GM19372 (cell line): ENCODE data around the gene MIDN.
"Not testable (repeated sequence)": the region's sequence is repeated elsewhere in the genome, so short reads cannot be mapped to it uniquely, and the experiment has no call there.

ENCODE experiments used
- ATAC-seq: cut with Tn5 transposase; IDR thresholded peaks from one replicate; pipeline ENCODE4 v1.9.1; 2021; ENCODE audit warnings: mild to moderate bottlenecking, low read depth, moderate library complexity; ENCODE audit not compliant: unreplicated experiment

Gene MIDN

DNA sequence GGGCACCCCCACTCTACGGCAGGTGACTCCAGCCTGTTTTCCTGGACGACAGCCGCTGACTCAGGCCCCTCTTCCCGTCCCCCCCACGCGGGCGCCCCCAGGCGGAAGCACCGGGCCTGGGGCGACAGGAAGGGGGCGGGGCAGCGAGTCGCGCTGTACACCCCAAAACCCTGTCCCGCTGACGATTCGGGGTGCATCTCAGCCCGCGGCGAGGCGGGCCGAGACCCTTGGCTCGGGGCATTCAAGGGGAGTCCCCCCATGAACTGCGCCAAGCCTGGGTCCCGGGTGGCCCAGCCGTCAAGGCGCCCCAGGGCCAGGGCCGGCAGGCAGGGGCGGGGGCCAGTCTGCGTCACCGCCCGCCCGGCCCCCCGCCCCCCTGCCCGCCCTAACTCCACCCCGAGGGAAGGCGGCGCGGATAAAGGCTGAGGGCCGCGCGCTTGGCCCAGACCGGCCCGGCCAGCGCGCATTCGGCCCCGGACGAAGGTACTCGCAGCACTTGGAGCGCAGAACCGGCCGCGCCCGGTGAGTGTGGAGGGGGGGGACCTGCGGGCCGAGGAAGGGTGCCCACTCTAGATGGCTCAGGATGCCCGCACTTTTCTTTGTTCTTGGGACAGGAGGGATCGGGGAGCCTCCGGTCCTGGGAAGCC is at the start of gene MIDN:
Gene MIDN (plus strand): TSS at position 445 of the 647 bp plus-strand sequence. CDS start 1,714 bp downstream, outside the sequence.
- peak; percentile 12 for ATAC-seq

DNA sequence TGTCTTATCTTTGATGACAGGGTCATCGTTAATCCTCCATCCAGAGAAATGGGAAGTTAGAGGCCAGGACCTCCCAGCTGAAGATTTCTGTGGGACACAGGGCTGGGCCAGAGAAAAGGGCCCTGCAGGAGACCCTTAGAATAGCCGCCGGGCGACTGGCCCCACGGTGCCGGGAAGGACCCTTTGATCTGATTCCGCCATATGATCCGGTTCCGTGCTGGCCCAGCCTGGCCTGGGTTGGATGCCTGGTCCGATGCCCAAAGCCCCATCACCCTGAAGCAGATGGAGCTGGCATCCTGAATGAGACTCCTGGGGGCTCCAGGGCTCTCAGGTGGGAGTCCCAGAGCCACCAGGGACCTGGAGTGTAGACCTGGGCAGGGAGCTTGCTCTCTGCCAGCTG is 48.9 kb upstream of the MIDN start:
- no peak for ATAC-seq

DNA sequence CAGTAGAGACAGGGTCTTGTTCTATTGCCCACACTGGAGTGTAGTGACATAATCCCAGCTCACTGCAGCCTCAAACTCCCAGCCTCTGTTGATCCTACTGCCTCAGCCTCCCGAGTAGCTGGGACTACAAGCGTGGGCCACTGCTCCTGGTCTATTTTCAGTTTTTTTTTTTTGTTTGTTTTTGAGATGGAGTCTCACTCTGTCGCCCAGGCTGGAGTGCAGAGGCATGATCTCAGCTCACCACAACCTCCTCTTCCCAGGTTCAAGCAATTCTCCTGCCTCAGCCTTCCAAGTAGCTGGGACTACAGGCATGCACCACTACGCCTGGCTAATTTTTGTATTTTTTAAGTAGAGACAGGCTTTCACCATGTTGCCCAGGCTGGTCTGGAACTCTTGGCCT is 47.8 kb upstream of the MIDN start:
- not testable (repeated sequence) for ATAC-seq

DNA sequence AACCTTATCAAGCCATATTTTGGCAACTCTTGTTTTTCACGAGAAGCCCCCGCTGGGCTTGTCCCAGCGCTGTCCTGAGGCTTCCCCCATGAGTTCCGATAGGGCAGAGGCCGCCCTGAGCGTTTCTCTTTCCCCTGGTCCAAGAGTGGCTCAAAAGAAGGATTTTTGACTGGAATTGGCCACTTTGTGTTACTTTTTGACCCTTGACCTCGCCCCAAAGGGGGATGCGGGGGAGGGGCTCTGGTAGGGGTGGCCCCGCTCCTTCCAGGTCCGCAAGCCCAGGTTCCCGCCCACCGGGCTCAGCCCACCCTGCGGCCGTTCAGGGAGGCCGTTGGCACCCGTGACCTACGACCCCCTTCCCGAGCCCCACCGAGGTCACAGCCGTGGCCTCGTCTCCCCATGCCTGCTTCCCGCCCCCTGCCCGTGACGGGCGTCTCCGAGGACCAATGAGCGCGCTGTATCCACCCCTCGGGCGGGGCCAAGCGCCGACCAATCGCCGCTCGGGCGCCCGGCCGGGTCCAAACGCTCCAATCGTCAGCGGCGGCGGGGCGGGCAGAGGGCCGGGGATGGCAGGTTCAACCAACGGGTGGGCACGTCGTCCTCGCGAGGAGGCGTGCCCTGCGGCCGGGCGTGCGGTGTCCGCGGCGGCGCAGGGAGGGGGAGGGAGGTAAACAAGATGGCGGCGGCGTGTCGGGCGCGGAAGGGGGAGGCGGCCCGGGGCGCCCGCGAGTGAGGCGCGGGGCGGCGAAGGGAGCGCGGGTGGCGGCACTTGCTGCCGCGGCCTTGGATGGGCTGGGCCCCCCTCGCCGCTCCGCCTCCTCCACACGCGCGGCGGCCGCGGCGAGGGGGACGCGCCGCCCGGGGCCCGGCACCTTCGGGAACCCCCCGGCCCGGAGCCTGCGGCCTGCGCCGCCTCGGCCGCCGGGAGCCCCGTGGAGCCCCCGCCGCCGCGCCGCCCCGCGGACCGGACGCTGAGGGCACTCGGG is 43.0 kb upstream of the MIDN start, which contains the start of gene STK11:
Gene STK11 (plus strand): TSS at position 665 of the 986 bp plus-strand sequence. CDS start 1,136 bp downstream, outside the sequence.
- ATAC-seq, result peak; percentile 81

DNA sequence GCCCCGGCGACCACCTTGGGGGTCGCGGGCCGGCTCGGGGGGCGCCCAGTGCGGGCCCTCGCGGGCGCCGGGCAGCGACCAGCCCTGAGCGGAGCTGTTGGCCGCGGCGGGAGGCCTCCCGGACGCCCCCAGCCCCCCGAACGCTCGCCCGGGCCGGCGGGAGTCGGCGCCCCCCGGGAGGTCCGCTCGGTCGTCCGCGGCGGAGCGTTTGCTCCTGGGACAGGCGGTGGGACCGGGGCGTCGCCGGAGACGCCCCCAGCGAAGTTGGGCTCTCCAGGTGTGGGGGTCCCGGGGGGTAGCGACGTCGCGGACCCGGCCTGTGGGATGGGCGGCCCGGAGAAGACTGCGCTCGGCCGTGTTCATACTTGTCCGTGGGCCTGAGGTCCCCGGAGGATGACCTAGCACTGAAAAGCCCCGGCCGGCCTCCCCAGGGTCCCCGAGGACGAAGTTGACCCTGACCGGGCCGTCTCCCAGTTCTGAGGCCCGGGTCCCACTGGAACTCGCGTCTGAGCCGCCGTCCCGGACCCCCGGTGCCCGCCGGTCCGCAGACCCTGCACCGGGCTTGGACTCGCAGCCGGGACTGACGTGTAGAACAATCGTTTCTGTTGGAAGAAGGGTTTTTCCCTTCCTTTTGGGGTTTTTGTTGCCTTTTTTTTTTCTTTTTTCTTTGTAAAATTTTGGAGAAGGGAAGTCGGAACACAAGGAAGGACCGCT is 42.1 kb upstream of the MIDN start:
- ATAC-seq, result no peak

DNA sequence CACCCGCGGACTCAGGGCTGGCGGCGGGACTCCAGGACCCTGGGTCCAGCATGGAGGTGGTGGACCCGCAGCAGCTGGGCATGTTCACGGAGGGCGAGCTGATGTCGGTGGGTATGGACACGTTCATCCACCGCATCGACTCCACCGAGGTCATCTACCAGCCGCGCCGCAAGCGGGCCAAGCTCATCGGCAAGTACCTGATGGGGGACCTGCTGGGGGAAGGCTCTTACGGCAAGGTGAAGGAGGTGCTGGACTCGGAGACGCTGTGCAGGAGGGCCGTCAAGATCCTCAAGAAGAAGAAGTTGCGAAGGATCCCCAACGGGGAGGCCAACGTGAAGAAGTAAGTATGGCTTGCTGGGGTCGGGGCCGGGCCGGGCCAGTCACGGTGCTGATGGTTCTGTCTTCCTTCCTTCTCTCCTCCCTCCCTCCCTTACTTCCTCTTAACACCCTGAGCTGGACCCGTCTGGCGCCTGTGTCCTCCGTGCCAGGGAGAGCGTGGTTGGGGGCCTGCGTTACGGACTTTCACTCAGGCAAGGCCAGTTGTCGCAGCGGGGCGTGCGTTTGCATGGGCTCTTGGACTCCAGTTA is 41.4 kb upstream of the MIDN start:
- ATAC-seq, result no peak

DNA sequence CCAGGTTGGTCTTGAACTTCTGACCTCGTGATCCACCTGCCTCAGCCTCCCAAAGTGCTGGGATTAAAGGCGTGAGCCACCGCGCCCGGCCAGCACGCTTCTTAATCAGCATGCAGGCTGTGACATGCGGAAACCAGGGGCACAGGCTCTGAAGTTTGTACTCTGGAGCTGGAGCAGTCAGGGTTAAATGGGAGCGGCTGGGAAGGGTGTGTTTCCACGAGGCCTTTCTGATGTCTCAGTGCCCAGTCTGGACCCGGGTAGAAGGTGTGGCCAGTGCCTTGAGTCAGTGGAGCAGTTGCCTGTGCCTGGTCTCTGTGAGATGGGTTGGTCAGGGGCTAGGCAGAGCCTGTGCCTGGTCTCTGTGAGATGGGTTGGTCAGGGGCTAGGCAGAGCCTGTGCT is 39.6 kb upstream of the MIDN start:
- ATAC-seq, result not testable (repeated sequence)

DNA sequence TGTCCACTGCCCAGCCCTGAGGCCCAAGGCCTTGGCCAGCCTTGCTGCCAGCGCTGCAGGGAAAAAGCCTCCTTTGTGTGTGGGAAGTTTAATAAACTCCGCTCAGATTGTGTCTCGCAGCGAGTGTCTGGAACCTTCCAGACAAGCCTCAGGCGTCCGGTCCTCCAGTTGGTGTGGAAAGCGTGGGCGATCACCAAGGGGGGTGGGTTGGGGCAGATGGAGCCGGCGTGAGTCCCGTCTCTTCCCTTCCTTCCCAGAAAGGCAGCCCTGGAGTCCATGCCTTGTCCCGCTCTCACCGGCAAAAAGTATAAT is 38.2 kb upstream of the MIDN start:
- no peak for ATAC-seq

DNA sequence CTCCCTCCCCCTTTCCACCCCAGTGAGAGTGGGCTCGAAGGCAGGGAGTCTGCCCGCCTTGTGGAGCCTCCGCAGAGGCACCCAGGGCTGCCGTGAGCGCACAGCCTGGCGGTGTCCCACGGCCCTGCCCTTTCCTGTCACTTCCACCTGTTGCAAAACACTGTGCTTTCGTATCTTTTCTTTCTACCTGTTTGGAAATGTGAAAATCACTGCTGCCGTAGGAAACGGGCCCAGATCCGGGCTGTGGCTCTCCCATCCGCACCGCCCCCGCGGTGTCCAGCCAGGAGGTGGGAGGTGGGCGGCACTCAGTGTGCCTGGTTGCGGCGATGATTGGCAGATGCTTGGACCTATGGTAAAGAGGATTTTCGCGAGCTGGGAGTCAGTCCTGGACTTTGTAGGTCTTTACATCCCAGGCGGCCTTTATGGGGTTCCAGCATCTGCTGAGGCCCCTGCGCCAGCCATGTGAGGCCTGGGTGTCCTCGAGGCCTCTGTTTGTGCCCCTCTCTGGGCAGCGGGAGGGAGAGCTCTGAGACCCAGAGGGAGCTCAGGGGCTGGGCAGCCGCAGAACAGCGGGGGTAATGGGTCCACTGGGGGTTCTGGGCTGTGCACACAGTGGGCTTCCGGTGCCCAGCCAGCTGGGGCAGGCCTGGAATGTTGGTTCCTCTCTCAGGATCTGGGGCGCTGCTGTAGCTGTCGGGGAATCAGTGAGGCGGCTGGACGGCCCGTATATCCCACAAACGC is 36.7 kb upstream of the MIDN start:
- no peak for ATAC-seq

DNA sequence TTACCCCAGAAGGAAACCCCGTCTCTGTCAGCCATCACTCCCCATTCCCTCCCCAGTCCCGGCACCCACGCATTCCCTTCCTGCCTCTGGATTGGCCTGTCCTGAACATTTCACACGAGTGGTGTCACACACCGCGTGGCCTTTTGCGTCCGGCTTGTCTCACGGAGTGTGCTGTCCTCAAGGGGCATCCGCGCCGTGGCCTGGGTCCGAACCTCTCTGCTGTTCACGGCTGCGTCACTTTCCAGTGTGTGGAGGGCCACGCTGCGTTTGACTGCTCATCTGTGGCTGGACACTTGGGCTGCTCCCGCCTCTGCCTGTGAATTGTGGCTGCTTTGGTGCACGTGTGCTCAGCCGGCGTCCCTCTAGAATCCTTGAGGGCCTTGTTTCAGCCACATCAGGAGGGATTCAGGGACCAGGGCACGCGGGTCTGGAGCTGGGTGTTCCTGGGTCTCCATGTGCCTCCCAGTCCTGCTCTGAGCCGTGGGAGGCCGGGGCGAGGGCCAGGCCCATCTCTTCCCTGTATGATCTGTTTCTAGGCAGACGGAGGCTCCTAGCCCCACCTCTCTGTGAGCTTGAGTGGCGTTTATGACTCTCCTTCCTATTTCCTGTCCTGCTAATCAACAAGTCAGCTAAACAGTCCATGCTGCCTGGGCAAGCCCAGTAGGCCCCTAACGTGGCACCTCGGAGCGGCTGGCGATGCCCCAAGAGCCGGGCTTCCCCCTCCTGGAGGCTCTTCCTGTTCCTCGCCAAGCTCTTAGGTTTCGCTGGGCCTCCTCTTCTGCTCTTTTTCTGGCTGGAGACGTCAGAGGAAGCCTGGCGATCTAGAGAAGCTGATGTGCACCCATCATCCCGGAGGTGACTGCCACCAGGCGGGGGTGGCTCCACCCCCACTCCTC is 34.7 kb upstream of the MIDN start:
- ATAC-seq, result no peak

DNA sequence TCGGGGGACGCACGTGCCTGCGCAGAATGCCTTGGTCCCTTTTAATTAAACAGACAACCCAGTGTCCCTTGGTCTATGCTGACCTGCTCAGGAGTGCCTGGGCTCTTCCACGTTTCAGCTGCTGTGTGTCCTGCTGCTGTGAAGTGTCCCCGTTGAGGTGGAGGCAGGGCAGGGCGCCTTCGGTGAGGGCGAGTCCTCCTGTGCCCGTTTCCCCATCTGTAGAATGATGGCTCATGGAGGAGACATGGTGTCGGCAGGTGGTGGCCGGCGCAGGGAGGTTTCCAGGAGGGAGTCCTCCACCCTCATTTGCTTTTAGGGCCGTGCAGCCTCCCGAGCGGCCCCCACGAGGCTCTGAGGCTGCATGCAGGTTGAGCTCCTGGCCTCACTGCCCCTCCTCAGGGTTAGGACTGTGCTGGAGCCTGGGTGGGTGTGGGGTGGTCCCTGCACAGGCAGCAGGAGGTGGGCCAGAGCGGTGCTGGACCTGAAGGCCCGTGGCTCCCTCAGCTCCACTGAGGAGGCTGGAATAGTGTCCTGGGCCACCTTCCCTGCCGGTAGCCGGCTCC is 34.0 kb upstream of the MIDN start:
- ATAC-seq, result no peak

DNA sequence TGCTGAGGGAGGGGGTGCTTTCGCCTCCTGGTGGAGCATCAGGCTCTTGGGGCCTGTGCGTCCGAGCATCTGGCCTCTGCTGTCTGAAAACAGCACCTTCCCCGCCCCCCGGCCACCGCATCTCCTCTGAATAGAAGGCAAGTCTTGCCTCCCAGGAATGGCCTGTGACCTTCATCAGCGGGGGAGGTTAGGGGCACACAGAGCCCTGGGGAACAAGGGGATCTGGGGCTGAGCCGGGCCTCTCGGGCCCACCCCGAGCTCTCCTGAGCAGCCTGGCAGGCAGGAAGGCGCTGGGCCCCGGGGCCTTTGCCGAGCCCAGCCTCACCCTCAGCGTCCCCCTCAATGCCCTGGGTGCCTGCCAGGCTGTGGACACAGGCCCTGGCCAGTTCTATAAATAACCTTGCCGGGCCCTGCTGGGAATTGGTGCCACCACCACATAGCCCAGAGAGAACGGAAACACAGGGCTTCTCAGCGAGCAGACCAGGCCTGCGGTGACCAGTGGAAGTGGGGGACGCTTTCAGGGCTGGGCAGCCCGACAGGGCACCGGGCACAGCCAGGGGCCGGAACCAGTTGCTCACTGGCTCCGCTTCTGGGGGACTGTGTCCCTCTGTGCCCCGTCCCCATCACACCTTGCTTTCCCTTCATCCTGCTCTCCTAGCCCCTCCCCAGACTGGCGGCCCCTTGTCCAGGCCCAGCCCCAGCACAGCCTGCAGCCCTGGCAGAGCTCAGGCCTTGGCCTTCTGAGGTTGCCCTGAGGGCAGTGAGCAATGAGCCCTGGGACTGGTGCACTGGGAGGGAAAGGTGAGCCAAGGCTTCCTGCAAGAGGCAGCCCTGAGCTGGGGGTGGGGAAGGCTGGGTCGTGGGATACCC is 33.3 kb upstream of the MIDN start:
- ATAC-seq, result no peak

DNA sequence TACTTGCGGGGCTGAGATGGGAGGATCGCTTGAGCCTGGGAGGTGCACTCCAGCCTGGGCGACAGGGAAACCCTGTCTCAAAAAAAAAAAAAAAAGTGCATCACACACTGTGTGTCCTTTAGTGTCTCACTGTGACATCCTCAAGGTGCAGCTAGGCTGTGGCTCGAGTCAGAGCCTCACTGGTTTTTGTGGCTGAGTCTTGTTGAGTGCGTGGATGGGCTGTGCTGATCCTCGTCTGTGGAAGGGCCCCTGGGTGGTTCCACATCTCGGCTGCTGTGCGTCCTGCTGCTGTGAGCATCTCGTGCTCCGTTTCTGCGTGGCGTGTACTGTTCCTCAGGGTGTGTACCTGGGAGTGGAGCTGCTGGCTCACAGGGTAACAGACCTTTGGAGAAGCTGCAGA is 31.6 kb upstream of the MIDN start:
- ATAC-seq, result no peak

DNA sequence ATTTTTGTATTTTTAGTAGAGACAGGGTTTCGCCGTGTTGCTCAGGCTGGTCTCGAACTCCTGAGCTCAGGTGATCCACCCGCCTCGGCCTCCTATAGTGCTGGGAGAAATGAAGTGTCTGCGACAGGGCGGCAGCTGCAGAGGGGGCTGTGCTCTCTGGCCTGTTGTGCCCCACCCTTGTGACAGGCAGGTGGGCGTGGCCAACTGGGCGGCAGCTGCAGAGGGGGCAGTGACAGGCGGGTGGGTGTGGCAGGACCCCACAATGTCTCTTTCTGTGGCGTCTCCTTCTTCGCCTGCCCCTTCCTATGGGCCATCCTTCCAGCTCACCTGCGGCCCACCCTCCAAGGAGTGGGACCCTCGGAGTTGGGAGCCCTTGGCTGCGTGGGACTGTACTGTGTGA is 31.0 kb upstream of the MIDN start:
- no peak for ATAC-seq

DNA sequence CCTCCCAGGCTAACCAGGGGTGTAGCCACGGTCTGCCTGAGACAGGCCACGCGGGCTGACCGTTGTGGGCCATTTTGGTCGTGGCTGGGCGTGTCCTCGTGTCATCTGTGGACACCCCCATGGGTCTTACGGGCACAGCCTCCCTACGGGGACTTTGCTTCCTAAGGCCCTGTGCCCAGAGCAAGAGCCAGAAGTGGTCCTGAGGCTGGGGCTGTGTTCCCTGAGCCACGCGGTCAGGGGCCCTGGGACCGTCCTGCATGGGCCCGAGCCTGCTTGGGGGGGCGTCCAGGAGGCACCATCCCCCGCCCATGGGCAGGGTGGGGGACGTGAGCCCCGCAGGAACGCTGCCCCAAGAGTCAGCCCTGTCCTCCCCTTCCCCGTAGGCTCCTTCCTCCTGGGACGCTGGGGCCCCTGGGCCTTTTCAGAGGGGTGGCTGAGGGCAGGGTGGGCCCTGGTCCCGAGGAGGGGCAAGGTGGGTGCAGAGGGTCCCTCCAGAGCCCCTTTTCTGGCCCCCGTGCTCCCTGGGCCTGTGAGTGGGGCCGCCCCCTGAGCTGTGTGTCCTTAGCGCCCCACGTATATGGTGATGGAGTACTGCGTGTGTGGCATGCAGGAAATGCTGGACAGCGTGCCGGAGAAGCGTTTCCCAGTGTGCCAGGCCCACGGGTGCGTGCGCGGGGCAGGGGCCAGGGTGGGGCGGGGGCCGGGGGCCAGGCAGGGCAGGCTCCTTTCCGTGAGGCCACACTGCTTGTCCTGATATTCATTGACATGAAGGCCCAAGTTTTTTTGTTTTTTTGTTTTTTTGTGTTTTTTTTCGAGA is 29.4 kb upstream of the MIDN start:
- ATAC-seq, result no peak

DNA sequence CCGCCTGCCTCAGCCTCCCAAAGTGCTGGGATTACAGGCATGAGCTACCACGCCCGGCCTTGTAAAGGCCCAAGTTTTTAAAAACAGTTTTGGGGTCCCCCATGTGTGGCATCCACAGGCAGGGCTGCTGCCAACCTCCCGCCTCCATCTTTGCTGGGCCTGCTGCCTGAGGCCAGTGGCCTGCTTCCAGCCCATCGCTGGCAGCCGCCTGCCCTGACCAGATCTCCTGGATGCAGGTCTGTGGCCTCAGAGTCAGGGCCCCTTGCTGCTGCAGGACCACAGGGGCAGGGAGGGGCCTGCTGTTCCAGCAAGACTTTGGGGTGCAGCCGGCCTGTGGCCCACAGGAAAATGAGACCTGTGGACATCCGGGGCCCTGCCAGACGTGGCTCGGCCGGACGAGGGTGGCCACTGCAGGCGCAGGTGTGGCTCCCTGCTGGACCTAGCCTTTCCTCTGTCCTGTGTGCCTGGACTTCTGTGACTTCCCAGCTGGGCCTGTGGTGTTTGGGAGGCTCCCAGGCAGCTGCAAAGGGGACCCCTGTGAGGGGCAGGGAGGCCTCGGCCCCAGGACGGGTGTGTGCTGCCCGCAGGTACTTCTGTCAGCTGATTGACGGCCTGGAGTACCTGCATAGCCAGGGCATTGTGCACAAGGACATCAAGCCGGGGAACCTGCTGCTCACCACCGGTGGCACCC is 28.5 kb upstream of the MIDN start:
- no peak for ATAC-seq
